ENCODE results near the gene NRP1.
A peak's percentile ranks its signal among the peaks of the same experiment; 100 is the strongest.

The NRP1 gene

GRCh38 chr10:33309406-33309805 lies 25.1 kb downstream of the NRP1 start:
- H3K4me3 ChIP-seq (ENCODE audit: low read length), result no peak overlapping the region
- no peak for DNase-seq (ENCODE audit: low read depth)
- no peak for TF ChIP-seq CTCF (conservative IDR thresholded peaks at IDR 0.05; ENCODE audit: low read length)

- no peak for TF ChIP-seq CTCF (conservative IDR thresholded peaks at IDR 0.05; ENCODE audit: low read length)
Measured at GRCh38 chr10:33307835-33308234, 26.6 kb downstream of the NRP1 start.

GRCh38 chr10:33306701-33307519 lies 27.6 kb downstream of the NRP1 start:
- DNase-seq (ENCODE audit: low read depth), result peak; percentile 91
- TF ChIP-seq CTCF (conservative IDR thresholded peaks at IDR 0.05; ENCODE audit: low read length), result no peak
- no peak overlapping the region for H3K4me3 ChIP-seq (ENCODE audit: low read length)

More at GRCh38 chr10:33307835-33308234, 26.6 kb downstream of the NRP1 start:
- no peak overlapping the region for H3K4me3 ChIP-seq (ENCODE audit: low read length)
- no peak for DNase-seq (ENCODE audit: low read depth)

GRCh38 chr10:33306126-33306525 lies 28.3 kb downstream of the NRP1 start:
- no peak overlapping the region for H3K4me3 ChIP-seq (ENCODE audit: low read length)
- DNase-seq (ENCODE audit: low read depth), result peak; percentile 44
- TF ChIP-seq CTCF (conservative IDR thresholded peaks at IDR 0.05; ENCODE audit: low read length), result no peak

- TF ChIP-seq CTCF (conservative IDR thresholded peaks at IDR 0.05; ENCODE audit: low read length), result no peak
- no peak for DNase-seq (ENCODE audit: low read depth)
- no peak overlapping the region for H3K4me3 ChIP-seq (ENCODE audit: low read length)
Measured at GRCh38 chr10:33304423-33305225, 29.8 kb downstream of the NRP1 start.

- DNase-seq (ENCODE audit: low read depth), result peak; percentile 83
- TF ChIP-seq CTCF (conservative IDR thresholded peaks at IDR 0.05; ENCODE audit: low read length), result no peak
- H3K4me3 ChIP-seq (ENCODE audit: low read length), result no peak overlapping the region
Measured at GRCh38 chr10:33303988-33304387, 30.5 kb downstream of the NRP1 start.
